CD4-positive, alpha-beta T cell treated with Interleukin-6 for 4 hours (primary cell): ENCODE results near the gene ACTRT2.

Experiments used
- DNase-seq: peaks from one replicate; pipeline ENCODE4 v3.0.0-alpha.2; 2020; ENCODE audit warnings: mixed read lengths

Gene ACTRT2

DNA sequence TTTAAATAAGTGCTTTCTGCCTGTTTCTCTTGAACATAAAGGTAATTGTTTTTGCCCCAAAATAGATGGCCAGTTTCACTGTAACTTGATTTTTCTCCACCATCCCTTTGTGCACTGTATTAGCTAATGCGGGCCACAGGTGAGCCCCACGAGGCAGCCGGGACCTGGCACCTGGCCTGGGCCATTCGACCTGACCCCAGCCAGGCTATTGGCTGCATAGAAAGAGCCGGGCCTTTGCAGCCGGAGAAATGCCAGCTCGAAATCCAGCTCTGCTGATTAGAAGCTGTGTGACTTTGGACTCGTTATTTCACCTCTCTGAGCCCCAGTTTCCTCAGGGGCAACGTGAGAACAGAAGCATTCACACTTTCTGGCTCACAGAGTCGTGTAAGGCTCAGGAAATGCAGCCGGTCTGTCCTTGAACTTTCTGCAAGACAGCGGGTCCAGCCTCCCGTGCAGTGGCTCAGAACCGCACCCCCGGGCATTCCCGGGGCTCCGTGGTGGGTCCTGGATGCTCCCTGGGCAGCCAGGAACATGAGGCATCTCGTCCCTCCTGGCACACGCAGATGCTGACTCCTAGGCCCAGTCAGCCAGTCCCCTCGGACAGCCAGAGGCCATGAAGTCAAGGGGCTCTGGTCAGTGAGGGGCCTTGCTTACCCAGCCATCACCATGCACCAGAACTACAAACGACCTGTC lies 37.4 kb upstream of the ACTRT2 start:
- no peak for DNase-seq

GRCh38 chr1:2984399-2985061 lies 36.7 kb upstream of the ACTRT2 start:
- no peak for DNase-seq

DNA sequence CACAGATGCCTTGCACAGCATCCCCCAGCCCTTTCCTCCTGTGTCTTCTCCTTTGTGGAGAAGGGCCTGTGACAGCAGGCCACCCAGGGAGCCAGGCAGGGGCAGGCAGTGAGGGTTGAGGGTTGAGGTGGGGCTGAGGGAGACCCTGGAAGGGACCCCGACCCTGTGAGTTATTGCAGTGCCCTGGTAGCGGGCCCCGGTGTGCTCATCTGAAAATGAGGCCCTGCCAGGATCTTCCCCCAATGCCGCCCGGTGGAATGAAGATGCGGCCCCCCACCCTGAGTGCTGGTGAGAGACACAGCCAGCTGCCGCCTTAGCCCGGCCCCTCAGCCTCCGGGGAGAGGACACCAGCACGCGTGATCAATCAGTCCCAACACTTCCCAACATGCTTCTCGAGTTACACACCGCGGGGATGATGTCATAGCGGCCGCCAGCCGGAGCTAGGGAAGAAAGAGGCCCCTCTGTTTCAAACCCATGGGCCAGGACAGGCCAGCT lies 36.2 kb upstream of the ACTRT2 start:
- DNase-seq: no peak

DNA sequence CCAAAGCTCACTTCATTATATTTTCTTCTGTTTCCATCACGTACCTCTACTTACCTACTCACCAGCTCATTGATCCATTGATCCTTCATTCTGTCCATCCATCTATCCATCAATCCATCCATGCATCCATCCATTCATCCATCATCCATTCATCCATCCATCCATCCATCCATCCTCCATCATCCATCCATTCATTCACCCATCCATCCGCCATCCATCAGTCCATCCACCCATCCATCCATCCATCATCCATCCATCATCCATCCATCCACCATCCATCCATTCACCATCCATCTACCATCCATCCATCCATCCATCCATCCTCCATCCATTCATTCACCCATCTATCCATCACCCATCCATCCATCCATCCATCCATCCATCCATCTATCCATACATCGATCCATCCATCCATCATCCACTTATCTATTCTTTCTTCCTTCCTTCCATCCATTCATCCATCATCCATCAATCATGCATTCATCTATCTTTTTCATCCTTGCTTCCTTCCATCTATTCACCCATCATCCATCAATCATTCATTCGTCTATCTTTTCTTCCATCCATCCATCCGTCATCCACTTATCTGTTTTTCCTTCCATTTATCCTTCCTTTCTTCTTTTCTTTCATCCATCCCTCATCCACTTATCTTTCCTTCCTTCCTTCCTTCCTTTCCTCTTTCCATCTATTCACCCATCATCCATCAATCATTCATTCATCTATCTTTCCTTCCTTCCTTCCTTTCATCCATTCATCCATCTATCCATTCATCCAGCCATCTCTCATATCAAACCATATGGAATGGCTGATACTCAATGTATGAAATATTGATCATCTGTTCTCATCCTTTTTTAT lies 35.3 kb upstream of the ACTRT2 start:
- no peak for DNase-seq

- no peak for DNase-seq
Measured at GRCh38 chr1:2986549-2987305, 34.5 kb upstream of the ACTRT2 start.

DNA sequence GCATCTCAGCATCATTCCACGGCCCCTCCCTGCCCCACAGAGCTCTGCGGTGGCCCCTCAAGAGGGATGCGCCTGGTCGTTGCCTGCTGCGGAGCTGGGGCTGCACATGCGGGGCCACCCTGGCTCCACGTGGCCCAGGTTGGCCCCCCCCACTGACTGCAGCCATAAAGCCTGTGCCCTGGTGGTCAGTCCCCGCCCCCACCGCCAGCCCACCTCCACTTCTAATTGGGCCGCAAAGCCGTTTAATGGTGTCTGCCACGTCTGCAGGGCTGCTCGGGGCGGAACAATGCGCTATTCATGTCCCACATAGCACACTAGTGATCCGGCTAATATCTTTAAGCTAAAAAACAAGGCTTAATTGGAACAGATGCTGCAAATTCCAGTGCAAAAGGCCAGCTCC lies 33.5 kb upstream of the ACTRT2 start:
- DNase-seq: no peak

- no peak for DNase-seq
Measured at GRCh38 chr1:2988256-2988655, 33.0 kb upstream of the ACTRT2 start.

DNA sequence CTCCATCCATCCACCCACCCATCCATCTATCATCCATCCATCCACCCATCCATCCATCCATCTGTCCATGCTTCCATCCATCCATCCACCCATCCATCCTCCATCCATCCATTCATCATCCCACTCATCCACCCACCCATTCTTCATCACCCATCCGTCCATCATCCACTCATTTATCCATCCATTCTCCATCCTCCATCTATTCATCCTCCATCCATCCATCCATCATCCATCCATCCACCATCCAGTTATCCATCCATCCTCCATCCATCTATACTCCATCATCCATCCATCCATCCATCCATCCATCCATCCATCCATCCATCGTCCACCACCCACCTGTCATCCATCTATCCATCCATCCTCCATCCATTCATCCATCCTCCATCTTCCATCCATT lies 32.1 kb upstream of the ACTRT2 start:
- no peak for DNase-seq

DNA sequence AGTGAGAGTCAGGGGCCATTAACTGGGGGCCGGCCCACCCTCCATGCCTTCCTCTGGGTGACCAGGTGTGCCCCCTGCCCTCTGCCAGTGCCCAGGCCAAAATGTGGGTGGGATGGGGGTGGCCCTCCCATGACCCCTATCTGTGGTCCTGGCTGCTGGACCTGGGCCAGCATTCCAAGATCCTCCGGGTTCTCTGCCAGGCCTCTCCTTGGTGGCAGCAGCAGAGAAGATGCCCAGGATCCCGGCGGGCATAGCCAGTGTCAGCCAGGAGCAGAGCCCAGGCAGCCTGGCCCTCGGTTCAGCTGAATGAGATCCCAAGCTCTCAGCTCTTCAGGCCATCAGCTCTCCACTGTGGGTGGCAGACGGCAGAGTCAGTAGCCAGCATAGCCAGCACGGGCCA lies 31.3 kb upstream of the ACTRT2 start:
- no peak for DNase-seq

DNA sequence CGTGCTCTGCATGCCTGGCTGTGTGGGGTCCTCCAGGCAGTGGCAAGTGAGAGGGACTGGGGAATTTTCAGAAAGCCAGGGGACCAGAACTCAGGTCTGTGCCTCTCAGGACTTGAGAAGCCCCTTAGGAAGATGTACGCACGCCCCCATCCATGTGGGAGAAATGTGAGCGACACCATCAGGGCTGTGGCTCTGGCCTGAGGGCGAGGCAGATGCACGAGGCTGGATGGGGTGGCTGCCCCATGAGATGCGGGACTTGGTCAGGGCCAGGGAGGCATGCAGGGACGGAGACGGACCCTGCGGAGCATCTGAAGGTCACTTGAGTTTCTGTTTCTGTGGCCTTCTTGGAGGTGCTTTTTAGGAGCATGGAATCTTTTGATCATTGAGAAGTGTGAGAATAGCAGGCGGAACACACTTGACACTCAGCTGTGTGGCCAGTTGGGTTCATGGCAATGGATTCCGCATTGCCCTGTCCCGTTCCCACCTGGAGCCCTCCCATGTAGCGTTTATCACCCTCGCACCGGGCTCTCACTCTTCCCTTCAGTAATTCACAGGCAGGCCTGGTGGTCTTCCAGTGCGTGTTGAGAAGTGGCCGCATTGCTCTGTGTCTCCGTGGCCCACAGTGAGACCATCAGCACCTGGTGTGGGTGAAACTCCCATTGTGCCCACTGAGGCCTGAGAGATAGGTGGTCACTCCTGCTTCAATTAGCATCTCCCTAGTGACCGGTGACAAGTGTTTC lies 30.7 kb upstream of the ACTRT2 start:
- no peak for DNase-seq

- DNase-seq: no peak
Measured at GRCh38 chr1:2991753-2992495, 29.3 kb upstream of the ACTRT2 start.

DNA sequence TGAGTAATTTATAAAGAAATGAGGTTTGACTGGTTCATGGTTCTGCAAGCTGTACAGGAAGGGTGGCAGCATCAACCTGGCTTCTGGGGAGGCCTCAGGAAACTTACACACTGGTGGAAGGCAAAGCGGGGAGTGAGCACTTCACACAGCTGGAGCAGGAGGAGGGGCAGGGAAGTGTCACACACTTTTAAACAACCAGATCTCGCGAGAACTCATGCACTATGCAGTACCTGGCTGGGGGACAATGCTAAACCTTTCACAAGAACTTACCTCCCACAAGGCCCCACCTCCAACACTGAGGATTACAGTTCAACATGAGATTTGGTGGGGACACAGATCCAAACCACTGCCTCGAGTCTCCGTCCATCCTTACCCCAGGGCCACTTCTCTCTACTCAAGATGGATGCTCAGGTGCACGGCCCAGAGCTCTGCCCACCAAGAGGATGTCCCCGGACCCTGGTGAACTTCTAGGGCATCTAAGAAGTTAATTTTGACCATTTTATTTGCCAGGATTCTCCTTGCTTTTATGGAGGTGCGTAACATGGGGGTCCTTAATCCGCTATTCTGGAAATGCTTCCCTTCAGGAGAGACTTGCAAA lies 22.7 kb upstream of the ACTRT2 start:
- no peak for DNase-seq

GRCh38 chr1:2999138-2999537 lies 22.1 kb upstream of the ACTRT2 start:
- no peak for DNase-seq

- no peak for DNase-seq
Measured at GRCh38 chr1:2999571-2999970, 21.7 kb upstream of the ACTRT2 start.

- DNase-seq: no peak
Measured at GRCh38 chr1:3000214-3000613, 21.1 kb upstream of the ACTRT2 start.

DNA sequence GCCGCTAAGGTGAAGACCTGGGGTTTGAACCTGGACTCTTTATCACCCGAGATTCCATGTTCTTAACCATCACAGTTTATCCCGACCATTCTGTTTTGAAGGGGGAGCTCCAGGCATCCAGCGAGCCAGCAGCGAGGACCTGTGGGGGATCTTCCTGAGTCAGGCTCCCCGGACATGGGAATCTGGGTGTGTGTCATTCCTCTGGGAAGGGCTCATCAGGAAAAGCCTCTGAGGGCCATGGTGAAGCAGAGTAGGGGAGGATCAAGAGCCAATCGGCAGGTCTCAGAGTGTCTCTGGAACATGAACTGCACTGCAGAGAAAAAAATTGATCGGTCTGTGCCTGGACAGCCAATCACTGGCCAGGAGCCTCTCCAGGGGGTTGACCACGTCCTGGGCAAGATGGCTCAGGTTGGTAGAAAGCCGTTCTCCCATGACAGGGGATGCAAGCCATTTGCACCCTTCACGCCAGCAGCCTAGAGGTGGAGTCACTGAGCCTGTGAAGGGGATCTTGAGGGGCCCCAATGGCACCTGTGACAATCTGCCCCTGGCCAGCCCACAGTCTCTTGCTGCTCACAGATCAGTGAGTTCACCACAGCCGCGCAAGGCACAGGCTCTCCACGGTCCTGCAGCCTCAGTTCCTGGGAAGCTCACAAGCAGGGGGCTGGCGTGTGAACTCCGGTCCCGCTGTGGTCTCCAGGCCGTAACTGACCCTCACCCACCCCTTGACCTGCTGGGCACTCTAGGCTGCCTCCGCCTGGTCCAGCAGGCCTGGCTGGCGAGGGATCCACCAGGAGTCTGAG lies 20.4 kb upstream of the ACTRT2 start:
- DNase-seq: no peak

- no peak for DNase-seq
Measured at GRCh38 chr1:3001471-3002348, 19.6 kb upstream of the ACTRT2 start.

GRCh38 chr1:3002349-3003038 lies 18.8 kb upstream of the ACTRT2 start:
- no peak for DNase-seq
